ENCODE measurements around the gene NHS.

Gene NHS

GRCh38 chrX:17773221-17773876 is 398.3 kb downstream of the NHS start:
- TF ChIP-seq CTCF (conservative IDR thresholded peaks at IDR 0.05; ENCODE audit: control insufficient read depth, insufficient read depth, low read depth, low read length): no peak
- H3K4me3 ChIP-seq (ENCODE audit: control insufficient read depth, low read depth, low read length): no peak overlapping the region
- DNase-seq (ENCODE audit: low read depth): no peak

GRCh38 chrX:17774053-17774452 is 399.1 kb downstream of the NHS start:
- TF ChIP-seq CTCF (conservative IDR thresholded peaks at IDR 0.05; ENCODE audit: control insufficient read depth, insufficient read depth, low read depth, low read length): no peak
- H3K4me3 ChIP-seq (ENCODE audit: control insufficient read depth, low read depth, low read length): no peak overlapping the region
- no peak for DNase-seq (ENCODE audit: low read depth)

- no peak overlapping the region for H3K4me3 ChIP-seq (ENCODE audit: control insufficient read depth, low read depth, low read length)
- no peak for TF ChIP-seq CTCF (conservative IDR thresholded peaks at IDR 0.05; ENCODE audit: control insufficient read depth, insufficient read depth, low read depth, low read length)
- DNase-seq (ENCODE audit: low read depth): no peak
Observed at GRCh38 chrX:17778997-17779396, 404.0 kb downstream of the NHS start.

- H3K4me3 ChIP-seq (ENCODE audit: control insufficient read depth, low read depth, low read length): no peak overlapping the region
- TF ChIP-seq CTCF (conservative IDR thresholded peaks at IDR 0.05; ENCODE audit: control insufficient read depth, insufficient read depth, low read depth, low read length): no peak
- no peak for DNase-seq (ENCODE audit: low read depth)
Observed at GRCh38 chrX:17779434-17779833, 404.4 kb downstream of the NHS start.

All from fibroblast of mammary gland (primary cell).